H9 (cell line): ENCODE results near the gene TMEM145. TPM values are rescaled to one million over a fixed set of nuclear protein-coding genes. Genes with fewer than 3 reads are reported as not detected.

Experiments
- DNase-seq: peaks from one replicate; pipeline ENCODE4 v3.0.0-alpha.2; 2017
- H2AFZ ChIP-seq: one replicate; pipeline ENCODE4 v1.6.1; 2013; ENCODE audit warnings: mild to moderate bottlenecking, low read length, control low read depth, moderate library complexity
- H2AK5ac ChIP-seq: 2 replicates; pipeline ENCODE4 v1.6.1; 2013; ENCODE audit warnings: low read length, control low read depth, mixed read lengths; ENCODE audit not compliant: insufficient read length
- H2BK120ac ChIP-seq: one replicate; pipeline ENCODE4 v1.6.1; 2013; ENCODE audit warnings: low read depth, mild to moderate bottlenecking, low read length, control low read depth, inconsistent platforms; ENCODE audit not compliant: poor library complexity, severe bottlenecking
- H2BK12ac ChIP-seq: 2 replicates; pipeline ENCODE4 v1.6.1; 2013; ENCODE audit warnings: low read length, control low read depth, mixed read lengths, low read depth; ENCODE audit not compliant: insufficient read length
- H2BK15ac ChIP-seq: 2 replicates; pipeline ENCODE4 v1.6.1; 2013; ENCODE audit warnings: low read depth, low read length, control low read depth
- H2BK20ac ChIP-seq: one replicate; pipeline ENCODE4 v1.6.1; 2013; ENCODE audit warnings: low read depth, mild to moderate bottlenecking, low read length, control low read depth, inconsistent platforms; ENCODE audit not compliant: poor library complexity, severe bottlenecking
- H2BK5ac ChIP-seq: 2 replicates; pipeline ENCODE4 v1.6.1; 2013; ENCODE audit warnings: low read length, control low read depth, mixed read lengths; ENCODE audit not compliant: insufficient read length
- H3K14ac ChIP-seq: 2 replicates; pipeline ENCODE4 v1.6.1; 2013; ENCODE audit warnings: low read length, control low read depth; ENCODE audit not compliant: insufficient read depth
- H3K18ac ChIP-seq: 2 replicates; pipeline ENCODE4 v1.6.1; 2013; ENCODE audit warnings: low read depth, mild to moderate bottlenecking, mixed read lengths, low read length, control low read depth; ENCODE audit not compliant: insufficient read length
- H3K23ac ChIP-seq: 2 replicates; pipeline ENCODE4 v1.6.1; 2013; ENCODE audit warnings: low read length, control low read depth, mixed read lengths, low read depth; ENCODE audit not compliant: insufficient read length
- H3K23me2 ChIP-seq: 2 replicates; pipeline ENCODE4 v1.6.1; 2013; ENCODE audit warnings: low read depth, mild to moderate bottlenecking, mixed read lengths, low read length, control low read depth; ENCODE audit not compliant: insufficient read length, poor library complexity, severe bottlenecking
- H3K27ac ChIP-seq: 2 replicates; pipeline ENCODE4 v1.5.1; 2013; ENCODE audit warnings: low read length, control low read depth, mixed read lengths, low read depth; ENCODE audit not compliant: insufficient read length
- H3K27me3 ChIP-seq: 2 replicates; pipeline ENCODE4 v1.6.1; 2013; ENCODE audit warnings: low read length, control low read depth, inconsistent platforms; ENCODE audit not compliant: insufficient read depth
- H3K4ac ChIP-seq: 2 replicates; pipeline ENCODE4 v1.6.1; 2013; ENCODE audit warnings: low read depth, mild to moderate bottlenecking, control low read depth, inconsistent platforms, low read length, moderate library complexity
- H3K4me1 ChIP-seq: 2 replicates; pipeline ENCODE4 v1.6.1; 2013; ENCODE audit warnings: low read length, control low read depth, inconsistent platforms; ENCODE audit not compliant: insufficient read depth
- H3K4me2 ChIP-seq: 2 replicates; pipeline ENCODE4 v1.6.1; 2013; ENCODE audit warnings: low read length, control low read depth, mixed read lengths; ENCODE audit not compliant: insufficient read length, insufficient read depth
- H3K56ac ChIP-seq: 2 replicates; pipeline ENCODE4 v1.6.1; 2013; ENCODE audit warnings: low read depth, mild to moderate bottlenecking, mixed read lengths, low read length, control low read depth; ENCODE audit not compliant: insufficient read length
- H3K79me1 ChIP-seq: 2 replicates; pipeline ENCODE4 v1.6.1; 2013; ENCODE audit warnings: low read depth, mild to moderate bottlenecking, moderate library complexity, low read length, control low read depth, inconsistent platforms; ENCODE audit not compliant: insufficient read depth, poor library complexity, severe bottlenecking
- H3K79me2 ChIP-seq: 2 replicates; pipeline ENCODE4 v1.6.1; 2013; ENCODE audit warnings: low read length, control low read depth, inconsistent platforms; ENCODE audit not compliant: insufficient read depth
- H3K9ac ChIP-seq: 2 replicates; pipeline ENCODE4 v1.6.1; 2013; ENCODE audit warnings: low read length, control low read depth, mixed read lengths; ENCODE audit not compliant: insufficient read length; ENCODE audit errors: extremely low read depth
- H3K9me3 ChIP-seq: one replicate; pipeline ENCODE4 v1.6.1; 2013; ENCODE audit warnings: low read depth, low read length, inconsistent platforms; ENCODE audit not compliant: control insufficient read depth
- H3T11ph ChIP-seq: one replicate; pipeline ENCODE4 v1.6.1; 2013; ENCODE audit warnings: mild to moderate bottlenecking, low read length, control low read depth, inconsistent platforms
- H4K20me1 ChIP-seq: one replicate; pipeline ENCODE4 v1.6.1; 2013; ENCODE audit not compliant: control insufficient read depth, insufficient read length, insufficient read depth
- H4K5ac ChIP-seq: 2 replicates; pipeline ENCODE4 v1.6.1; 2013; ENCODE audit warnings: low read depth, mild to moderate bottlenecking, mixed read lengths, low read length, control low read depth; ENCODE audit not compliant: insufficient read length
- H4K8ac ChIP-seq: replicated peaks from 2 replicates; pipeline ENCODE4 v1.6.1; 2013; ENCODE audit warnings: low read length, control low read depth, mixed read lengths, low read depth; ENCODE audit not compliant: insufficient read length
- H4K91ac ChIP-seq: 2 replicates; pipeline ENCODE4 v1.6.1; 2013; ENCODE audit warnings: low read depth, mild to moderate bottlenecking, moderate library complexity, mixed read lengths, low read length, control low read depth; ENCODE audit not compliant: insufficient read length
- H3K27ac Mint-ChIP-seq, 3 experiments: 2 replicates in 2 of 3; 3 replicates in 1 of 3; pipeline ENCODE4 v1.8.0; 2020 to 2021; ENCODE audit warnings: mixed read lengths in 3 of 3, mild to moderate bottlenecking in 1 of 3, moderate library complexity in 1 of 3
- H3K27me3 Mint-ChIP-seq: 2 replicates; pipeline ENCODE4 v1.8.0; 2021; ENCODE audit warnings: low read depth, mild to moderate bottlenecking, moderate library complexity, mixed read lengths
- H3K36me3 Mint-ChIP-seq, 3 experiments: 2 replicates in 2 of 3; 3 replicates in 1 of 3; pipeline ENCODE4 v1.8.0; 2020 to 2021; ENCODE audit warnings: low read depth in 3 of 3, mixed read lengths in 3 of 3; ENCODE audit not compliant: insufficient read depth in 1 of 3
- H3K4me1 Mint-ChIP-seq, 2 experiments: 2 replicates each; pipeline ENCODE4 v1.8.0; 2020; ENCODE audit warnings: mixed read lengths in 2 of 2
- H3K4me3 Mint-ChIP-seq, 2 experiments: 2 replicates in 1 of 2; 3 replicates in 1 of 2; pipeline ENCODE4 v1.8.0; 2020 to 2021; ENCODE audit warnings: mild to moderate bottlenecking in 2 of 2, mixed read lengths in 2 of 2, moderate library complexity in 1 of 2
- H3K9me3 Mint-ChIP-seq, 2 experiments: 2 replicates in 1 of 2; 3 replicates in 1 of 2; pipeline ENCODE4 v1.8.0; 2020; ENCODE audit warnings: mild to moderate bottlenecking in 2 of 2, mixed read lengths in 2 of 2, moderate library complexity in 1 of 2
- WGBS: extraction: QIAGEN DNeasy Blood & Tissue Kit; methylation state at CpG from one replicate; pipeline ENCODE4 v1.1.7; 2013; ENCODE audit warnings: missing lambda C conversion rate, low lambda C conversion rate, mixed read lengths; ENCODE audit not compliant: insufficient read length; ENCODE audit errors: extremely low coverage; 5-methylcytosine and 5-hydroxymethylcytosine counted together
- total RNA-seq: library from RNA; stranded (reverse); gene quantifications from 2 replicates; pipeline ENCODE4 v1.2.1, GENCODE V29; 2021
- TF ChIP-seq, protein P1 (sequence below): fragments of 200-600 bp; sonication (generic); conservative IDR thresholded peaks from 3 replicates; pipeline ENCODE4 v1.8.0; 2021; ENCODE audit warnings: antibody characterized with exemption, mild to moderate bottlenecking

Gene TMEM145
- total RNA-seq, 1 experiment from 2014 or later, result 4.5 TPM

DNA sequence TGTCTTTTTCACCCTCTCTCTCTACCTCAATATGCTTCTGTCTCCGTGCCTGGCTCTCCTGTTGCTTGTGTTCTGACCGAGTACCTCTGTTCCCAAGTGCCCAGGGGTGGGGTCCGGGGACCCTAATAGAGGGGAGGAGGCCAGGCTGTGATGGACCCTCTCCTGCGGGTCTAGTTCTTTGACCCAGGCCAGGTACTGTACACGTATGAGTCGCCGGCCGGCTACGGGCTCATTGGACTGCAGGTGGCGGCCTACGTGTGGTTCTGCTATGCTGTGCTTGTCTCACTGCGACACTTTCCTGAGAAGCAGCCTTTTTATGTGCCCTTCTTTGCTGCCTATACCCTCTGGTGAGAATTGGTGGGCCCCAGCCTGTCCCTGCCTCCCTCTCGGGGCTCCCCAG is 4.4 kb downstream of the TMEM145 start:
- no peaks in the 10 kb centered on the region for H3K9me3 ChIP-seq
- no peaks in the 10 kb centered on the region for H4K20me1 ChIP-seq
- H3K27me3 ChIP-seq, result peaks cover 3% of the 10 kb centered on the region; the same call in 1 of the 2 replicates

More for the DNA sequence above, 4.4 kb downstream of the TMEM145 start:
- no peak overlapping the region for H3K14ac ChIP-seq
- H3K4me3 Mint-ChIP-seq, result no peak overlapping the region
- no peak overlapping the region for H3T11ph ChIP-seq
- no peak overlapping the region for H4K91ac ChIP-seq
- no peak overlapping the region for H3K9ac ChIP-seq
- no peak overlapping the region for H3K23ac ChIP-seq
- H3K4ac ChIP-seq, result no peak overlapping the region
- no peak overlapping the region for H2BK15ac ChIP-seq
- DNase-seq, result no peak
- no peak overlapping the region for H3K56ac ChIP-seq
- H4K5ac ChIP-seq, result no peak overlapping the region
- no peak overlapping the region for H3K27ac ChIP-seq
- no peak overlapping the region for H2BK20ac ChIP-seq
- no CpG with 5 or more reads among the region's 13 CpGs for WGBS
- H2AK5ac ChIP-seq, result no peak overlapping the region
- peaks cover 9 to 19% of the 10 kb centered on the region in 2 experiments for H3K4me1 Mint-ChIP-seq
- H2BK5ac ChIP-seq, result no peak overlapping the region
- no peak overlapping the region for H2BK120ac ChIP-seq
- H3K4me2 ChIP-seq, result no peak overlapping the region
- no peak overlapping the region for H3K18ac ChIP-seq
- TF ChIP-seq, protein P1, sequence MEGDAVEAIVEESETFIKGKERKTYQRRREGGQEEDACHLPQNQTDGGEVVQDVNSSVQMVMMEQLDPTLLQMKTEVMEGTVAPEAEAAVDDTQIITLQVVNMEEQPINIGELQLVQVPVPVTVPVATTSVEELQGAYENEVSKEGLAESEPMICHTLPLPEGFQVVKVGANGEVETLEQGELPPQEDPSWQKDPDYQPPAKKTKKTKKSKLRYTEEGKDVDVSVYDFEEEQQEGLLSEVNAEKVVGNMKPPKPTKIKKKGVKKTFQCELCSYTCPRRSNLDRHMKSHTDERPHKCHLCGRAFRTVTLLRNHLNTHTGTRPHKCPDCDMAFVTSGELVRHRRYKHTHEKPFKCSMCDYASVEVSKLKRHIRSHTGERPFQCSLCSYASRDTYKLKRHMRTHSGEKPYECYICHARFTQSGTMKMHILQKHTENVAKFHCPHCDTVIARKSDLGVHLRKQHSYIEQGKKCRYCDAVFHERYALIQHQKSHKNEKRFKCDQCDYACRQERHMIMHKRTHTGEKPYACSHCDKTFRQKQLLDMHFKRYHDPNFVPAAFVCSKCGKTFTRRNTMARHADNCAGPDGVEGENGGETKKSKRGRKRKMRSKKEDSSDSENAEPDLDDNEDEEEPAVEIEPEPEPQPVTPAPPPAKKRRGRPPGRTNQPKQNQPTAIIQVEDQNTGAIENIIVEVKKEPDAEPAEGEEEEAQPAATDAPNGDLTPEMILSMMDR, result no peak
- H3K23me2 ChIP-seq, result peaks cover 3% of the 10 kb centered on the region
- no peak overlapping the region for H2BK12ac ChIP-seq
- no peak overlapping the region for H2AFZ ChIP-seq
- H3K79me1 ChIP-seq, result no peaks in the 10 kb centered on the region
- no peaks in the 10 kb centered on the region; a peak in 1 of 7 replicates for H3K36me3 Mint-ChIP-seq
- no peaks in the 10 kb centered on the region for H3K4me1 ChIP-seq
- H3K9me3 Mint-ChIP-seq, result no peaks in the 10 kb centered on the region
- H3K27ac Mint-ChIP-seq, result no peak overlapping the region
- no peak overlapping the region for H4K8ac ChIP-seq
- no peaks in the 10 kb centered on the region for H3K79me2 ChIP-seq
- peaks cover 67% of the 10 kb centered on the region for H3K27me3 Mint-ChIP-seq
